Measurements from ENCODE around the gene KIF23.

DNA sequence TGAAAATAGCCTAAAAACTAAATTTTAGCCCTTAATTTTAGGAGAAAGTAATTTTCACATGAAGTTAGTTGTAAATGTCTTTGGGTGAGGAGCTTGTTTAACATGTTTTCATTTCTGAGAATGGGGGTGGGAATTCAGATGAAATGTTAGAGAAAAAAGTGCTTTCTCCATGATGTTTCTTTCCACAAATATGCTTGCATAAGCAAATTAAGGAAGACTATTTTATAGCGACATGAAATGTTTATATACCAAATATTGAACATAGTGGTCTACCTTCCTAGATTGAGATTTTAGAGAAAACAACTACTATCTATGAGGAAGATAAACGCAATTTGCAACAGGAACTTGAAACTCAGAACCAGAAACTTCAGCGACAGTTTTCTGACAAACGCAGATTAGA is 25.5 kb downstream of the KIF23 start:
- TF ChIP-seq SMC3 (IDR thresholded peaks at IDR 0.05; ENCODE audit: low read depth, low read length), result no peak
- TF ChIP-seq, protein P1, sequence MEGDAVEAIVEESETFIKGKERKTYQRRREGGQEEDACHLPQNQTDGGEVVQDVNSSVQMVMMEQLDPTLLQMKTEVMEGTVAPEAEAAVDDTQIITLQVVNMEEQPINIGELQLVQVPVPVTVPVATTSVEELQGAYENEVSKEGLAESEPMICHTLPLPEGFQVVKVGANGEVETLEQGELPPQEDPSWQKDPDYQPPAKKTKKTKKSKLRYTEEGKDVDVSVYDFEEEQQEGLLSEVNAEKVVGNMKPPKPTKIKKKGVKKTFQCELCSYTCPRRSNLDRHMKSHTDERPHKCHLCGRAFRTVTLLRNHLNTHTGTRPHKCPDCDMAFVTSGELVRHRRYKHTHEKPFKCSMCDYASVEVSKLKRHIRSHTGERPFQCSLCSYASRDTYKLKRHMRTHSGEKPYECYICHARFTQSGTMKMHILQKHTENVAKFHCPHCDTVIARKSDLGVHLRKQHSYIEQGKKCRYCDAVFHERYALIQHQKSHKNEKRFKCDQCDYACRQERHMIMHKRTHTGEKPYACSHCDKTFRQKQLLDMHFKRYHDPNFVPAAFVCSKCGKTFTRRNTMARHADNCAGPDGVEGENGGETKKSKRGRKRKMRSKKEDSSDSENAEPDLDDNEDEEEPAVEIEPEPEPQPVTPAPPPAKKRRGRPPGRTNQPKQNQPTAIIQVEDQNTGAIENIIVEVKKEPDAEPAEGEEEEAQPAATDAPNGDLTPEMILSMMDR (IDR thresholded peaks at IDR 0.05), result no peak
- TF ChIP-seq SIN3A (IDR thresholded peaks at IDR 0.05; ENCODE audit: borderline replicate concordance, low read depth, low read length), result no peak
- TF ChIP-seq JUND (IDR thresholded peaks at IDR 0.05), result no peak
- TF ChIP-seq EP300 (IDR thresholded peaks at IDR 0.05; ENCODE audit: borderline replicate concordance in 1 of 2, low read depth in 1 of 2, low read length in 1 of 2), result no peak
- TF ChIP-seq EZH2phosphoT487 (IDR thresholded peaks at IDR 0.05; ENCODE audit: borderline replicate concordance, low read depth), result no peak
